Kidney epithelial cell (primary cell): ENCODE data around the gene GPC3. TPM values are rescaled to one million over a fixed set of nuclear protein-coding genes. Genes with fewer than 3 reads are reported as not detected.

ENCODE experiments used
- DNase-seq: peaks from one replicate; pipeline ENCODE4 v3.0.0-alpha.2; 2010; ENCODE audit warnings: low read depth
- H3K27me3 ChIP-seq: 2 replicates; pipeline ENCODE4 v1.6.0; 2011; ENCODE audit warnings: low read length; ENCODE audit not compliant: control insufficient read depth, insufficient read depth
- H3K36me3 ChIP-seq: 2 replicates; pipeline ENCODE4 v1.5.1; 2011; ENCODE audit warnings: low read length; ENCODE audit not compliant: control insufficient read depth, insufficient read depth
- H3K4me3 ChIP-seq: 2 replicates; pipeline ENCODE4 v1.5.1; 2011; ENCODE audit warnings: low read depth, mild to moderate bottlenecking, control low read depth, low read length
- CTCF ChIP-seq: IDR thresholded peaks from 2 replicates; pipeline ENCODE4 v1.5.1; 2011; ENCODE audit warnings: mild to moderate bottlenecking, moderate library complexity, low read length, control low read depth, inconsistent platforms; ENCODE audit not compliant: insufficient read depth, poor library complexity, severe bottlenecking
- total RNA-seq: library from RNA; depleted of rRNA; stranded (reverse); fragments of >200 nt; gene quantifications from 2 replicates; pipeline ENCODE4 v1.2.3, GENCODE V29; 2015

The GPC3 gene
- 14.5 and 15.3 TPM in 2 replicates for total RNA-seq

GRCh38 chrX:133985164-133985966 is at the start of gene GPC3:
GPC3 (minus strand) TSS chrX:133985594.
- Histone ChIP-seq H3K27me3 (peaks cover 14% of the 10 kb centered on the region), H3K36me3 (no peaks in the 10 kb centered on the region), H3K4me3 (peak within 1 kb of the TSS; percentile 30)
- DNase-seq: no peak
- TF ChIP-seq CTCF: no peak

- Histone ChIP-seq H3K4me3 (no peak overlapping the region), H3K27me3 (no peaks in the 10 kb centered on the region), H3K36me3 (no peaks in the 10 kb centered on the region)
- TF ChIP-seq CTCF: no peak
- no peak for DNase-seq
Measured at GRCh38 chrX:134032441-134032840, 47.0 kb upstream of the GPC3 start.

- peak; percentile 21 for DNase-seq
- TF ChIP-seq CTCF: peak; percentile 52
- H3K36me3 ChIP-seq: no peaks in the 10 kb centered on the region
- H3K4me3 ChIP-seq: no peak overlapping the region
- H3K27me3 ChIP-seq: no peaks in the 10 kb centered on the region
Measured at GRCh38 chrX:134026565-134027311, 41.3 kb upstream of the GPC3 start.

GRCh38 chrX:134025986-134026545 is 40.7 kb upstream of the GPC3 start:
- Histone ChIP-seq H3K27me3 (no peaks in the 10 kb centered on the region), H3K4me3 (no peak overlapping the region)
- no peak for DNase-seq

GRCh38 chrX:134024686-134025377 is 39.4 kb upstream of the GPC3 start:
- TF ChIP-seq CTCF: no peak
- DNase-seq: no peak
- Histone ChIP-seq H3K36me3 (no peaks in the 10 kb centered on the region), H3K27me3 (no peaks in the 10 kb centered on the region), H3K4me3 (no peak overlapping the region)

More at GRCh38 chrX:134025986-134026545, 40.7 kb upstream of the GPC3 start:
- TF ChIP-seq CTCF: no peak
- no peaks in the 10 kb centered on the region for H3K36me3 ChIP-seq
